CD4-positive, CD25-positive, alpha-beta regulatory T cell (primary cell): ENCODE data around the gene ACTR3. TPM values are rescaled to one million over a fixed set of nuclear protein-coding genes. Genes with fewer than 3 reads are reported as not detected.

Experiments used
- ATAC-seq, 2 donors: fragments of 150-1000 bp; cut with Tn5 transposase; one replicate each; pipeline ENCODE4 v1.10.0; 2021; ENCODE audit warnings: low read depth in 2 of 2, moderate number of reproducible peaks in 2 of 2, moderate library complexity in 1 of 2
- DNase-seq, 3 donors: peaks; one replicate each; pipeline versions ENCODE4 v3.0.0 to v3.0.0-alpha.2; 2012 to 2022; ENCODE audit warnings: mixed read lengths in 1 of 3
- H3K27ac ChIP-seq: one replicate; pipeline ENCODE4 v1.7.0; 2013; ENCODE audit warnings: mild to moderate bottlenecking, low read length; ENCODE audit not compliant: insufficient read depth, poor library complexity, severe bottlenecking
- H3K27me3 ChIP-seq: one replicate; pipeline ENCODE4 v1.7.0; 2013; ENCODE audit warnings: low read length; ENCODE audit not compliant: control insufficient read depth, insufficient read depth
- H3K36me3 ChIP-seq: one replicate; pipeline ENCODE4 v1.7.0; 2013; ENCODE audit warnings: mild to moderate bottlenecking, low read length, moderate library complexity; ENCODE audit not compliant: control insufficient read depth, insufficient read depth
- H3K4me1 ChIP-seq: 2 replicates; pipeline ENCODE4 v1.7.0; 2013; ENCODE audit warnings: mild to moderate bottlenecking, low read length; ENCODE audit not compliant: insufficient read depth, control insufficient read depth, poor library complexity, severe bottlenecking
- H3K4me3 ChIP-seq: one replicate; pipeline ENCODE4 v1.7.0; 2013; ENCODE audit warnings: low read depth, mild to moderate bottlenecking, low read length, moderate library complexity
- H3K9me3 ChIP-seq, 2 experiments: 1 replicate in 1 of 2; 2 replicates in 1 of 2; pipeline ENCODE4 v1.7.0; 2013; ENCODE audit warnings: low read length in 2 of 2, mild to moderate bottlenecking in 1 of 2, moderate library complexity in 1 of 2; ENCODE audit not compliant: control insufficient read depth in 2 of 2
- H3K27ac Mint-ChIP-seq, 3 donors: one replicate each; pipeline ENCODE4 v1.8.0; 2020 to 2022; ENCODE audit warnings: mild to moderate bottlenecking in 3 of 3, mixed read lengths in 3 of 3, moderate library complexity in 2 of 3
- H3K27me3 Mint-ChIP-seq: one replicate; pipeline ENCODE4 v1.8.0; 2022; ENCODE audit warnings: mild to moderate bottlenecking, mixed read lengths
- H3K36me3 Mint-ChIP-seq: one replicate; pipeline ENCODE4 v1.8.0; 2020; ENCODE audit warnings: mixed read lengths
- H3K4me1 Mint-ChIP-seq, 4 donors: one replicate each; pipeline ENCODE4 v1.8.0; 2020 to 2022; ENCODE audit warnings: mixed read lengths in 4 of 4, mild to moderate bottlenecking in 1 of 4
- H3K4me3 Mint-ChIP-seq, 4 donors: one replicate each; pipeline ENCODE4 v1.8.0; 2020 to 2022; ENCODE audit warnings: mild to moderate bottlenecking in 4 of 4, mixed read lengths in 4 of 4, moderate library complexity in 3 of 4
- H3K9me3 Mint-ChIP-seq, 7 donors: one replicate each; pipeline ENCODE4 v1.8.0; 2020 to 2022; ENCODE audit warnings: mixed read lengths in 7 of 7, mild to moderate bottlenecking in 3 of 7, moderate library complexity in 2 of 7
- polyA plus RNA-seq, 4 donors: library from polyadenylated mRNA; unstranded; fragments of 300-500 nt; fragmentation: Illumina TruSeq; gene quantifications; one replicate each; pipeline ENCODE4 v1.2.3, GENCODE V29; 2021
- total RNA-seq: library from RNA; stranded (reverse); gene quantifications from one replicate; pipeline ENCODE4 v1.2.3, GENCODE V29; 2022

ACTR3 gene
- total and polyA plus RNA-seq, 5 donors from 2014 or later = 328 to 718 (median 576) TPM

DNA sequence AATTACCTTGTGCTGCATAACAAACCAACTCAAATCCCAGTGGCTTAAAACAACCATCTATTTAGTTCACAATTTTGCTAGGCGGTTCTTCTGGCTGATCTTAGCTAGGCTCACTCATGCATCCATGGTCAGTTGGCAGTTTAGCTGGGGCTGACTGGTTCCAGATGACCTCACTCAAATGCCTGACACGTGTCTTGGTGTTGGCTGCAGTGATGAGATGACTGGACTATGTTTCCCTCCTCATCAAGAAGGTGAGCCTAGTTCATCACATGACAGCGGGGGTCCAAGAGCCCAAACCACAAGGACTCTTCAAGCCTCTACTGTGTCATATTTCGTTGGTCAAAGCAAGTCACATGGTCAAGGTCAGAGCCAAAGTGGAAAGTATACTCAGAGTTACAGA is 42.7 kb upstream of the ACTR3 start:
- H3K27me3 Mint-ChIP-seq = no peaks in the 10 kb centered on the region
- Histone ChIP-seq H3K27ac (no peak overlapping the region), H3K9me3 (no peaks in the 10 kb centered on the region), H3K27me3 (no peaks in the 10 kb centered on the region), H3K36me3 (no peaks in the 10 kb centered on the region), H3K4me3 (no peak overlapping the region), H3K4me1 (no peaks in the 10 kb centered on the region)
- peak overlapping the region in 1 of 3 donors; percentile 47 for H3K27ac Mint-ChIP-seq
- DNase-seq (no peak), ATAC-seq (no peak)
- peaks cover 45% of the 10 kb centered on the region for H3K36me3 Mint-ChIP-seq
- no peak overlapping the region for H3K4me3 Mint-ChIP-seq
- no peaks in the 10 kb centered on the region for H3K4me1 Mint-ChIP-seq
- peaks cover 0 to 8% (median 0%) of the 10 kb centered on the region in 7 donors for H3K9me3 Mint-ChIP-seq

DNA sequence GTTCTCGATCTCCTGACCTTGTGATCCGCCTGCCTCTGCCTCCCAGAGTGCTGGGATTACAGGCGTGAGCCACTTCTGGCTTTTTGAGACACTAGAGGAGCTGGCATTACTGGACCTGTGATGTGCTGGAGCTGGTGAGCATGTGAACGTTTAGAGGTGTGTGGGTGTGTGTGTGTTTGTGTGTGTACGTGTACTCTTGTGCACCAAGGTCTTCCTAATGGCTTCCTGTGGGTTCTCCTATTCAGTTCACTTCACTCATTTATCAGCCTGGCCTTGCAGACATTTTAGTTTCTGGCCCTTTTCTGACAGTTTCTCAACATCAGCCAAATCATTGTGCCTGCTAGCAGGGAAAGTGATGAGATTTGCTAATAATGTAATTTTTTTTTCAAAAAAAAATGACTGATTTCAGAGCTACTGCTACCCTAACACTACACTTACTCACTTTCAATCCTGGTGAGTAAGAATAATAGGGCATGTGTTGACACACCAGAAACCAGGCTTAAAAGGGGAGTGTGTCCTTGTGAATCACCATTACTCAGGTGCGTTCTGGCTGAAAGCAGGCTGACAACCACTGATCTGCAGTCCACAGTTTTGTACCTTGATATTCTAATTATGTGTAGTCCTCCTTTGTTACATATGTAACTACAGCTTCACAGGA is 41.0 kb upstream of the ACTR3 start:
- Histone ChIP-seq H3K36me3 (no peaks in the 10 kb centered on the region), H3K27me3 (no peaks in the 10 kb centered on the region), H3K4me1 (no peaks in the 10 kb centered on the region), H3K27ac (no peak overlapping the region), H3K9me3 (no peaks in the 10 kb centered on the region), H3K4me3 (no peak overlapping the region)
- Mint-ChIP-seq H3K9me3 (peaks cover 0 to 8% (median under 1%) of the 10 kb centered on the region in 7 donors), H3K36me3 (peaks cover 36% of the 10 kb centered on the region), H3K4me1 (no peaks in the 10 kb centered on the region), H3K27me3 (no peaks in the 10 kb centered on the region), H3K4me3 (no peak overlapping the region), H3K27ac (no peak overlapping the region)
- ATAC-seq (no peak), DNase-seq (no peak)

DNA sequence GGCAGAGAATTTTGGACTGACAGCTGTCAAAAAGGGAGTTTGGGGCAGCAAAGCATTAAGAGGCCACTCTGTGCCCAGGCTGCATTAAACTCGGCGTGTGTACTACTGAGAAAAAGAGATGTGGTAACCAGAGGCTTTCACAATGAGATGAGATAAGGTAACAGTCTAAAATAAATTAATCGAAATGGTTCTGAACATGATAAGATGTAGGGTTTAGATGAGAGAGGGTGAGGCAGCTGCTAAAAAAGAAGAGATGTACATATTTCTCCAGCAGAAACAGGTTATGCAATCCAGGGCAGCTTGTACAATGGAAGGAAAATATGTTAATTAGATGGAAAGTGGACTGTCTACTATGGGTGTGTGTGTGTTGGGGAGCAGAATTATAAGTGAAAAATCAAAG is 39.2 kb upstream of the ACTR3 start:
- Mint-ChIP-seq H3K36me3 (peaks cover 29% of the 10 kb centered on the region), H3K4me3 (no peak overlapping the region), H3K27me3 (no peaks in the 10 kb centered on the region), H3K9me3 (peaks cover 0 to 8% (median 1%) of the 10 kb centered on the region in 7 donors), H3K27ac (peak overlapping the region in 1 of 3 donors; percentile 61), H3K4me1 (peaks cover 0 to 2% (median 0%) of the 10 kb centered on the region in 4 donors)
- H3K4me1 ChIP-seq = no peaks in the 10 kb centered on the region
- H3K4me3 ChIP-seq = no peak overlapping the region
- no peak overlapping the region for H3K27ac ChIP-seq
- no peaks in the 10 kb centered on the region for H3K9me3 ChIP-seq
- H3K27me3 ChIP-seq = no peaks in the 10 kb centered on the region
- no peak for DNase-seq
- H3K36me3 ChIP-seq = no peaks in the 10 kb centered on the region
- no peak for ATAC-seq

DNA sequence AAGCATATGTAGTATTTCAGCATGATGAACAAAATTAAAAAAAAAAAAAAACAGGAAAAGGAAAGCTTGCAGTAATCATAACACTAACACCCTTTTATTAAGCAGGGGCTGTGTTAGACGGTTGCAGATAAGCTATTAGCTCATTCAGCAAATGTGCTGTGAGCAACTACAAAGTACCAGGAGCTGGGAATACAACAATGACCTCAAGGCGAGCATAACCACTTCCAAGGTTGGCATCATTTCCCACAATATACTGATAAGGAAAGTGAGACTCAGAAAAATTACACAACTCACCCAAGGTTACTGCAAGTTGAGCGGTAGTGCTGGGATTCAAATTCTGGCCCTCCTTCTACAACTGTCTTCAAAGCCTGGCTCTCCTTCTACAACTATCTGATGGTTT is 38.2 kb upstream of the ACTR3 start:
- Mint-ChIP-seq H3K27ac (no peak overlapping the region), H3K27me3 (no peaks in the 10 kb centered on the region), H3K4me1 (peaks cover 0 to 2% (median 0%) of the 10 kb centered on the region in 4 donors), H3K4me3 (no peak overlapping the region), H3K36me3 (peaks cover 19% of the 10 kb centered on the region), H3K9me3 (peaks cover 0 to 1% (median 0%) of the 10 kb centered on the region in 7 donors)
- Histone ChIP-seq H3K36me3 (no peaks in the 10 kb centered on the region), H3K4me3 (no peak overlapping the region), H3K27me3 (no peaks in the 10 kb centered on the region), H3K4me1 (no peaks in the 10 kb centered on the region), H3K27ac (no peak overlapping the region), H3K9me3 (no peaks in the 10 kb centered on the region)
- ATAC-seq (no peak), DNase-seq (no peak)

DNA sequence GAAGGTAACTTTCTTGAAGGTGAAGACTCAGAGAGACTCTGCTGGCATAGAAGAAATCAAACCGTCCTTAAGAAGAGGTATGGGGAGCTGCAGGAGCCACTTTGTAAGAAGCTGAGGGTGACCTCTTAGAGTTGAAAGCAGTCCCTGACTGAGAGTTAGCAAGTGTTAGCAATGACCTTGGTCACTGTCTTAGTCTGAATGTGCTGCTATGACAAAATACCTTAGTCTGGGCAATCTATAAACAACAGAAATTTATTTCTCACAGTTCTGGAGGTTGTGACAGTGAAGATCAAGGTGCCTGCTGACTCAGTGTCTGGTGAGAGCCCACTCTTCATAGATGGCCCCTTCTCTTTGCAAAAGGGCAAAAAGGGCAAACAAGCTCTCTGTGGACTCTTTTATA is 35.7 kb upstream of the ACTR3 start:
- Mint-ChIP-seq H3K27ac (no peak overlapping the region), H3K4me1 (peaks cover 0 to 5% (median 1%) of the 10 kb centered on the region in 4 donors), H3K9me3 (peaks cover 0 to 1% (median 0%) of the 10 kb centered on the region in 7 donors), H3K4me3 (no peak overlapping the region), H3K27me3 (no peaks in the 10 kb centered on the region), H3K36me3 (peaks cover 27% of the 10 kb centered on the region)
- no peaks in the 10 kb centered on the region for H3K36me3 ChIP-seq
- DNase-seq (no peak), ATAC-seq (no peak)
- no peaks in the 10 kb centered on the region for H3K27me3 ChIP-seq
- no peak overlapping the region for H3K27ac ChIP-seq
- H3K4me1 ChIP-seq = no peaks in the 10 kb centered on the region
- no peak overlapping the region for H3K4me3 ChIP-seq
- no peaks in the 10 kb centered on the region for H3K9me3 ChIP-seq

DNA sequence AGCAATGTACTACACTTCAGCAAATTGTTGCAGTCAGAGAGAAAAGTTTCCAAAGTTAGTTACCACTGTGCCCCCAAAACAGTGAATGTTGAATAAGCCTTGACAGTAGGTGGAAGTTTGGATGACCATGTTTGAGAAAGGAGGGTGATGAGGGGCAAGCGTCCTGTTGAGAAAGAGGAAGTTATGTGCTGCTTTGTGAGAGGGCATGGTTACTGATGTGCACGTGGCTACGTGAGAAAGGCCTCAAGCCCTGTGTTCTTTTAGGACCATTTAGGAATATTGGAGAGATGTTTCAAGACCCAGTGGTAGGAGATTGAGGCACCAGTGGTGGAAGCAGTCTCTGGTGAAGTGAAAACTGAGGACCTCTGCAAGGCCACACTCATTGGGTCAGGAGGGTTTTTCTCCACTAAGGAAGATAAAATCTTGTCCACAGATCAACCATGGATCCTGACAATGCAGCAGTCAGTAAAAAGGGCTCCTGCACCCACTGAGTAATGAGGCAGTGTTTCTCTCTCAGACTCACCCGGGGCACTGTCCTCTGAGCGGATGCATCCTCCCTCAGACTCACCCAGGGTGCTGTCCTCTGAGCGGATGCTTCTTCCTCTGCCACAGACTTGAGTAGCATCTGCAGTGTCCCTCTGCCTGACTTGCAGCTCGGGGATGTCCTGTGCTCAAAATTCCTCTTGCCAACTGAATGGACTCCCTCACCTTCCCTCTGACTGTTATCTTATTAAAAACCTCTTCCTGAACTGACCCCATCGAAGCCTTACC is 34.7 kb upstream of the ACTR3 start:
- H3K27me3 ChIP-seq = no peaks in the 10 kb centered on the region
- Mint-ChIP-seq H3K9me3 (peaks cover 0 to 1% (median 0%) of the 10 kb centered on the region in 7 donors), H3K27me3 (no peaks in the 10 kb centered on the region), H3K4me1 (peaks cover 0 to 5% (median 1%) of the 10 kb centered on the region in 4 donors), H3K27ac (no peak overlapping the region), H3K36me3 (peaks cover 34% of the 10 kb centered on the region), H3K4me3 (peak overlapping the region in 1 of 4 donors; percentile 28)
- H3K4me3 ChIP-seq = no peak overlapping the region
- no peaks in the 10 kb centered on the region for H3K36me3 ChIP-seq
- no peaks in the 10 kb centered on the region for H3K4me1 ChIP-seq
- H3K27ac ChIP-seq = no peak overlapping the region
- DNase-seq (no peak), ATAC-seq (no peak)
- no peaks in the 10 kb centered on the region for H3K9me3 ChIP-seq

DNA sequence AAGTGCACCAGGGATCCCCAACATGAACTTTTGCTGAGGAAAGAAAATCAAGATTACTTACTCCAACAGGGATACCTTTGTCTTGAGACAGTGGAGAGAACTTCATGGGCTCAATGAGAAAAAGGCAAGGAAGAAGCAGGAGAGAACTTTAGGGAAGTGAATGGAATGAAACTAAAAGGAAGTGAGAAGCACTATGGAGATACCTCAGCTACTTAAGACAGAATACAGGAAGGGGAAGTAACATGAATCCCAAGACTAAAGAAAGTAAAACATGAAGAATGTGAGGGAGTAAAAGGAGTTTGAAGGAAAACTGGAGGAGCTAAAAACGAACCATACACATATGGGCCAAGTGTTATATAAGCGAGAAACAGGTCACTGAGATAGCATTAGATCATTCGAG is 32.4 kb upstream of the ACTR3 start:
- Mint-ChIP-seq H3K4me3 (no peak overlapping the region), H3K36me3 (peaks cover 32% of the 10 kb centered on the region), H3K9me3 (peaks cover 0 to 1% (median 0%) of the 10 kb centered on the region in 7 donors), H3K27ac (no peak overlapping the region), H3K27me3 (no peaks in the 10 kb centered on the region), H3K4me1 (peaks cover 0 to 5% (median 1%) of the 10 kb centered on the region in 4 donors)
- H3K36me3 ChIP-seq = no peaks in the 10 kb centered on the region
- no peak overlapping the region for H3K4me3 ChIP-seq
- ATAC-seq (no peak), DNase-seq (no peak)
- no peaks in the 10 kb centered on the region for H3K27me3 ChIP-seq
- H3K27ac ChIP-seq = no peak overlapping the region
- H3K4me1 ChIP-seq = no peaks in the 10 kb centered on the region
- H3K9me3 ChIP-seq = no peaks in the 10 kb centered on the region
